ENCODE results near the gene PLXND1.
A peak's percentile ranks its signal among the peaks of the same experiment; 100 is the strongest.

GRCh38 chr3:129577925-129578786 lies 28.3 kb downstream of the PLXND1 start:
- no peak for TF ChIP-seq CTCF (IDR thresholded peaks at IDR 0.05; ENCODE audit: low read depth, low read length)
- TF ChIP-seq POLR2A (IDR thresholded peaks at IDR 0.05; ENCODE audit: extremely low read depth, insufficient read length), result no peak
- no peak for TF ChIP-seq MYC (IDR thresholded peaks at IDR 0.05; ENCODE audit: low read depth, low read length)
- 0 out of 2 replicates have a peak, but pooled peaks have one; percentile 33 for TF ChIP-seq MAX (IDR thresholded peaks at IDR 0.05; ENCODE audit: low read depth, low read length)

All from NB4 (cell line).